H1 (cell line): ENCODE measurements around the gene NUP210.

Experiments
- CTCF ChIP-seq, 3 experiments: IDR thresholded peaks; 1 replicate in 2 of 3; 2 replicates in 1 of 3; pipeline versions ENCODE4 v1.5.1 to v1.6.1; 2011; ENCODE audit warnings: low read length in 3 of 3, mild to moderate bottlenecking in 3 of 3, inconsistent platforms in 2 of 3, low read depth in 1 of 3, moderate library complexity in 1 of 3; ENCODE audit not compliant: insufficient read depth in 1 of 3; ENCODE audit errors: control extremely low read depth in 1 of 3
- MAX ChIP-seq: IDR thresholded peaks from 2 replicates; pipeline ENCODE4 v1.6.1; 2012; ENCODE audit warnings: inconsistent platforms
- POLR2AphosphoS5 ChIP-seq: IDR thresholded peaks from 2 replicates; pipeline ENCODE4 v1.6.1; 2011; ENCODE audit warnings: low read depth, low read length

DNA sequence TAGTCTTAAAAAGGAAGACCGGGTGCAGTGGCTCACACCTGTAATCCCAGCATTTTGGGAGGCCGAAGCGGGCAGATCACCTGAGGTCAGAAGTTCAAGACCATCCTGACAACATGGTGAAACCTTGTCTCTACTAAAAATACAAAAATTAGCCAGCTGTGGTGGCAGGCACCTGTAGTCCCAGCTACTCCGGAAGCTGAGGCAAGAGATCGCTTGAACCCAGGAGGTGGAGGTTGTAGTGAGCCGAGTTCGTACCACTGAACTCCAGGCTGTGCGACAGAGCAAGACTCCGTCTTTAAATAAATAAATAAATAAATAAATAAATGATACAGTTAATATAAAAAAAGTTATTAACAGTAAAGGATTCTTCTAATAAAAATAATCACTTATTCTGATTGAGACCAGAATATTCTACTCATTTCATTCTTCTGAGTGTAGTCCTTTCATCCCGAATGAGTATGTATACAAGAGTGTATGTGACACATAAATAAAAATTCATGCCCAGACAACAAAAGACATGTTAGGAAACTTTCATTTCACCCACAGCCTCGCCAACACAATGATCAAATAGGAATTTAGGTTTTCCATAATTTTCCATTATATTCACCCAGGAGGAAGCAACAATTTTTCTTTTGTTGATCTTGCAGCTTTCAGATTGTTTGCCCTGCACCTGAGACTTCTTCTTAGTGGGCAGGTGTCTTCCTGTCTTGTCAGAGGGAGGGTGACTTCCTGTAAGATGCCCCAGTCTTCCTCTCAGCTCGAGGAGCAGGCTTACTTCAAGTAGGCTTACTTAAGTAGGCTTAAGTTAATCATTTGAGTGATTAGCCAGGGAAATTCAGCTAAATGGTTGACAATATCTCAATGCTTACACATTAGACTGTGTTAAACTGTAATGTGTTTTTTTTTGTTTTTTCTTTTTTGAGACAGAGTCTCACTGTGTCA, 7.8 kb upstream of the NUP210 start:
- TF ChIP-seq POLR2AphosphoS5, result no peak
- no peak for TF ChIP-seq CTCF (IDR thresholded peaks at IDR 0.05; ENCODE audit: control extremely low read depth in 1 of 3, insufficient read depth in 1 of 3, low read depth in 1 of 3, low read length in 3 of 3)
- no peak for TF ChIP-seq MAX
